GM21423 (cell line): ENCODE data around the gene WRAP73.

Experiments used
- ATAC-seq: cut with Tn5 transposase; IDR thresholded peaks from one replicate; pipeline ENCODE4 v1.9.1; 2021; ENCODE audit warnings: mild to moderate bottlenecking, moderate library complexity; ENCODE audit not compliant: unreplicated experiment

WRAP73 gene

GRCh38 chr1:3650248-3651025, 534 bp upstream of the WRAP73 start:
- ATAC-seq: no peak

GRCh38 chr1:3646596-3646995, 3.3 kb downstream of the WRAP73 start:
- no peak for ATAC-seq

GRCh38 chr1:3645666-3646355, 4.1 kb downstream of the WRAP73 start:
- ATAC-seq: no peak

GRCh38 chr1:3645247-3645646, 4.7 kb downstream of the WRAP73 start:
- ATAC-seq: no peak

GRCh38 chr1:3644273-3644672, 5.6 kb downstream of the WRAP73 start:
- ATAC-seq: no peak

GRCh38 chr1:3642919-3643675, 6.8 kb downstream of the WRAP73 start:
- ATAC-seq: no peak

- no peak for ATAC-seq
Observed at GRCh38 chr1:3641816-3642215, 8.1 kb downstream of the WRAP73 start.

- no peak for ATAC-seq
Observed at GRCh38 chr1:3641046-3641760, 8.7 kb downstream of the WRAP73 start.

GRCh38 chr1:3640121-3640837, 9.6 kb downstream of the WRAP73 start:
- ATAC-seq: no peak

GRCh38 chr1:3639397-3639911, 10.4 kb downstream of the WRAP73 start:
- no peak for ATAC-seq

- ATAC-seq: no peak
Observed at GRCh38 chr1:3638676-3639075, 11.2 kb downstream of the WRAP73 start.

GRCh38 chr1:3638027-3638426, 11.9 kb downstream of the WRAP73 start:
- ATAC-seq: no peak

GRCh38 chr1:3636531-3636930, 13.4 kb downstream of the WRAP73 start:
- no peak for ATAC-seq

- no peak for ATAC-seq
Observed at GRCh38 chr1:3636080-3636479, 13.8 kb downstream of the WRAP73 start.

GRCh38 chr1:3634059-3634800, 15.7 kb downstream of the WRAP73 start:
- no peak for ATAC-seq

- ATAC-seq: no peak
Observed at GRCh38 chr1:3633344-3634058, 16.4 kb downstream of the WRAP73 start.

- no peak for ATAC-seq
Observed at GRCh38 chr1:3632716-3633343, 17.1 kb downstream of the WRAP73 start.

- no peak for ATAC-seq
Observed at GRCh38 chr1:3632298-3632697, 17.6 kb downstream of the WRAP73 start.
